ENCODE measurements around the gene SNX8.
"Not testable (repeated sequence)": the region's sequence is repeated elsewhere in the genome, so short reads cannot be mapped to it uniquely, and the experiment has no call there.

DNA sequence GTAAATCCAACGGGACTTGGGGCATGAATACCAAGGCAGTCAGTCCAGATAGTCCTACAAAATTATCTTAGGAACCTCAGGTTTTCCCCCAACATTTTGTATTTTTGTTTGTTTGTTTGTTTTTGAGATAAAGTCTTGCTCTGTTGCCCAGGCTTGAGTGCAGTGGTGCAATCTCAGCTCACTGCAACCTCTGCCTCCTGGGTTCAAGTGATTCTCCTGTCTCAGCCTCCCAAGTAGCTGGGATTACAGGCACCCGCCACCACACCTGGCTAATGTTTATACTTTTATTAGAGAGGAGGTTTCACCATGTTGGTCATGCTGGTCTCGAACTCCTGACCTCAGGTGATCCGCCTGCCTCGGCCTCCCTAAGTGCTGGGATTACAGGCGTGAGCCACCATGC, 9.0 kb downstream of the SNX8 start:
- TF ChIP-seq CTCF, POLR2AphosphoS5, POLR2A (IDR thresholded peaks at IDR 0.05): not testable (repeated sequence)

Data from prostate gland (tissue), 2 donors.